ENCODE measurements around the gene LCN12.

Gene LCN12

DNA sequence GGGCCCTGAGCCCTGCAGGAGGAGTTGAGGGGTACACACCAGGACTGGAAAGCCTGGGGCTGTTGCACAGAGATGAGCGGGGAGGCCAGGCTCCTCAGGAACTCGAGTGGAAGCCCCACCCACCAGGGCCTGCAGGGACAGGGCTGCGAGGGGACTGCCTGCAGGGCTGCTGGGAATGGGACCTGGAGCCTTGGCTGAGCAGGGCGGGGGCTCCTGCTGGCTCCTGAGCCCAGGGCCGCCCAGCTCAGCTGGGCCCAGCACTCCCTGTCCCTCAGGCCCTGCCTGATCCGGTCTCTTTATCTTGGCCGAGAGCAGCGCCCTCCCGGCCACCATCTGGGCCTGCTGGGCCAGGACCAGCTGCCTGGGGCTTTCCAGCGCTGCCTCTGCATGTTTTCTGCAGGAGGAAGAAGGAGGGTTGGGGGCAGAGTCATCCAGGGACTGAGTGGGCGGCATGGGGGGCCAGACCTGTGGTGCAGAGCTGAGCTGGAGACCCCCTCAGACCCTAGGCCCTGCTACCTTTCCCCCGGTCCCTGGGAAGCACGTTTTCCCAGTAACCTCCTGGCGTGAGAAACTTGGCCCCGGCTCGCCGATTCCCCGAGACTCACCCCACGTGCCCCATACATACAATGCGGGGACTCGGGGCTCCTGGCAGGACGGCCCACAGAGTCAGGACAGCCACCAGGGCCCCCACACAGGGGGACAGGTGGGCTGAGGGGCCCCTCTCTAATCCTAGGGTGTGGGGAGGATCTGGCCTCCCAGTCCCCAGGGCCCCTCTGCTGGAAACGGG, 9.4 kb downstream of the LCN12 start:
- Histone ChIP-seq H3K4me1 (ENCODE audit: control insufficient read depth, insufficient read depth, low read length) (peaks cover 2% of the 10 kb centered on the region), H3K36me3 (ENCODE audit: control insufficient read depth in 2 of 2, insufficient read depth in 2 of 2, low read length in 2 of 2) (no peaks in the 10 kb centered on the region), H3K27ac (ENCODE audit: low read length) (no peak overlapping the region), H3K4me3 (ENCODE audit: low read length in 2 of 2) (no peak overlapping the region), H3K9me3 (ENCODE audit: control insufficient read depth in 2 of 2, low read length in 2 of 2) (no peaks in the 10 kb centered on the region), H3K27me3 (ENCODE audit: control insufficient read depth in 1 of 2, insufficient read depth in 2 of 2, low read length in 2 of 2) (peaks cover 0 to 3% of the 10 kb centered on the region in 2 donors), H3K9ac (ENCODE audit: low read length in 2 of 2) (no peak overlapping the region)

DNA sequence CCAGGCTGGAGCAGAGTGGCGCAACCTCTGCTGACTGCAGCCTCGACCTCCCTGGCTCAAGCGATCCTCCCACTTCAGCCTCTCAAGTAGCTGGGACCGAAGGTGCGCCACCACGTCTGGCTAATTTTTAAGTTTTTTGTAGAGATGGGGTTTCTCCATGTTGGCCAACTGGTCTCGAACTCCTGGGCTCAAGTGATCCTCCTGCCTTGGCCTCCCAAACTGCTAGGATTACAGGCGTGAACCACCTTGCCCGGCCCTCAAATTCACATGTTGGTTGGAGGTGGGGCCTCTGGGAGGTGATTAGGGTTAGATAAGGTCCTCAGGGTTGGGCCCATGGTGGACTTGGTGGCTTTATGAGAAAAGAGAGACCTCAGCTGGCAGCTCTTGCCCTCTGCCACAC, 10.1 kb downstream of the LCN12 start:
- Histone ChIP-seq H3K27ac (ENCODE audit: low read length) (no peak overlapping the region), H3K27me3 (ENCODE audit: control insufficient read depth in 1 of 2, insufficient read depth in 2 of 2, low read length in 2 of 2) (peaks cover 0 to 3% of the 10 kb centered on the region in 2 donors), H3K36me3 (ENCODE audit: control insufficient read depth in 2 of 2, insufficient read depth in 2 of 2, low read length in 2 of 2) (no peaks in the 10 kb centered on the region), H3K9ac (ENCODE audit: low read length in 2 of 2) (no peak overlapping the region), H3K4me3 (ENCODE audit: low read length in 2 of 2) (no peak overlapping the region), H3K9me3 (ENCODE audit: control insufficient read depth in 2 of 2, low read length in 2 of 2) (no peaks in the 10 kb centered on the region), H3K4me1 (ENCODE audit: control insufficient read depth, insufficient read depth, low read length) (peaks cover 2% of the 10 kb centered on the region)

GRCh38 chr9:136962701-136963248, 10.7 kb downstream of the LCN12 start:
- H3K36me3 ChIP-seq (ENCODE audit: control insufficient read depth in 2 of 2, insufficient read depth in 2 of 2, low read length in 2 of 2) = no peaks in the 10 kb centered on the region
- H3K4me3 ChIP-seq (ENCODE audit: low read length in 2 of 2) = no peak overlapping the region
- H3K9me3 ChIP-seq (ENCODE audit: control insufficient read depth in 2 of 2, low read length in 2 of 2) = no peaks in the 10 kb centered on the region
- H3K27me3 ChIP-seq (ENCODE audit: control insufficient read depth in 1 of 2, insufficient read depth in 2 of 2, low read length in 2 of 2) = peaks cover 0 to 3% of the 10 kb centered on the region in 2 donors
- no peak overlapping the region for H3K9ac ChIP-seq (ENCODE audit: low read length in 2 of 2)
- peaks cover 2% of the 10 kb centered on the region for H3K4me1 ChIP-seq (ENCODE audit: control insufficient read depth, insufficient read depth, low read length)
- no peak overlapping the region for H3K27ac ChIP-seq (ENCODE audit: low read length)

- H3K9ac ChIP-seq (ENCODE audit: low read length in 2 of 2) = no peak overlapping the region
- no peaks in the 10 kb centered on the region for H3K36me3 ChIP-seq (ENCODE audit: control insufficient read depth in 2 of 2, insufficient read depth in 2 of 2, low read length in 2 of 2)
- H3K9me3 ChIP-seq (ENCODE audit: control insufficient read depth in 2 of 2, low read length in 2 of 2) = no peaks in the 10 kb centered on the region
- peaks cover 0 to 3% of the 10 kb centered on the region in 2 donors for H3K27me3 ChIP-seq (ENCODE audit: control insufficient read depth in 1 of 2, insufficient read depth in 2 of 2, low read length in 2 of 2)
- H3K4me3 ChIP-seq (ENCODE audit: low read length in 2 of 2) = no peak overlapping the region
- H3K27ac ChIP-seq (ENCODE audit: low read length) = no peak overlapping the region
- H3K4me1 ChIP-seq (ENCODE audit: control insufficient read depth, insufficient read depth, low read length) = peaks cover 2% of the 10 kb centered on the region
Observed at GRCh38 chr9:136963341-136963740, 11.3 kb downstream of the LCN12 start.

- no peaks in the 10 kb centered on the region for H3K36me3 ChIP-seq (ENCODE audit: control insufficient read depth in 2 of 2, insufficient read depth in 2 of 2, low read length in 2 of 2)
- H3K4me1 ChIP-seq (ENCODE audit: control insufficient read depth, insufficient read depth, low read length) = peaks cover 3% of the 10 kb centered on the region
- no peak overlapping the region for H3K4me3 ChIP-seq (ENCODE audit: low read length in 2 of 2)
- no peak overlapping the region for H3K27ac ChIP-seq (ENCODE audit: low read length)
- no peak overlapping the region for H3K9ac ChIP-seq (ENCODE audit: low read length in 2 of 2)
- H3K27me3 ChIP-seq (ENCODE audit: control insufficient read depth in 1 of 2, insufficient read depth in 2 of 2, low read length in 2 of 2) = peaks cover 0 to 3% of the 10 kb centered on the region in 2 donors
- H3K9me3 ChIP-seq (ENCODE audit: control insufficient read depth in 2 of 2, low read length in 2 of 2) = no peaks in the 10 kb centered on the region
Observed at GRCh38 chr9:136963751-136964150, 11.7 kb downstream of the LCN12 start.

DNA sequence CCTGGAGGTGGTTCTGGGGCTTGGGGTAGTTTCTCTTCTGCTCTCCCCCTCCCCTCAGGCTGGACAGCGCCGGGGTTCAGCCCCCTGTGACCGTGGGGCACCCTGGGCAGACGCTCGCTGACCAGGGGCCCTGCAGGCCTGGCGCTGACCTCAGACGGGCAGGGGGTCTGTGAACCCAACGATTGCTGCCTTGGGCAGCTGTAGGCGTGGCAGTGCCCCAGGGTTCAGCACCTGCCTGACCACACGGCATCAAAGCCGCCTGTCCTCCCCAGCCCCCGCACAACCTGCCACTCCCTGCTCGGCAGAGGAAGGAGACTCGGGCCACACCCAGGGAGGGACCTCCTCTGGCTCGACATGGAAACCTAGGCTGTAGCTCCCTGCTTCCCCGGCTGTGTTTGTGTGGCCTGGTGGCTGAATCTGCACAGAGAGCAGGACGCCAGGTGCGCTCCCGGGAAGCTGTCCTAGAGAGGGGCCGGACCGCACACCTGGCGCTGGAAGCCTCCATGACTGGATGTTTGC, 12.2 kb downstream of the LCN12 start:
- Histone ChIP-seq H3K9me3 (ENCODE audit: control insufficient read depth in 2 of 2, low read length in 2 of 2) (no peaks in the 10 kb centered on the region), H3K4me1 (ENCODE audit: control insufficient read depth, insufficient read depth, low read length) (peaks cover 4% of the 10 kb centered on the region), H3K27me3 (ENCODE audit: control insufficient read depth in 1 of 2, insufficient read depth in 2 of 2, low read length in 2 of 2) (peaks cover 0 to 3% of the 10 kb centered on the region in 2 donors), H3K36me3 (ENCODE audit: control insufficient read depth in 2 of 2, insufficient read depth in 2 of 2, low read length in 2 of 2) (no peaks in the 10 kb centered on the region), H3K27ac (ENCODE audit: low read length) (no peak overlapping the region), H3K4me3 (ENCODE audit: low read length in 2 of 2) (no peak overlapping the region), H3K9ac (ENCODE audit: low read length in 2 of 2) (no peak overlapping the region)

- no peaks in the 10 kb centered on the region for H3K36me3 ChIP-seq (ENCODE audit: control insufficient read depth in 2 of 2, insufficient read depth in 2 of 2, low read length in 2 of 2)
- H3K27me3 ChIP-seq (ENCODE audit: control insufficient read depth in 1 of 2, insufficient read depth in 2 of 2, low read length in 2 of 2) = peaks cover 0 to 3% of the 10 kb centered on the region in 2 donors
- no peak overlapping the region for H3K27ac ChIP-seq (ENCODE audit: low read length)
- no peak overlapping the region for H3K4me3 ChIP-seq (ENCODE audit: low read length in 2 of 2)
- no peaks in the 10 kb centered on the region for H3K9me3 ChIP-seq (ENCODE audit: control insufficient read depth in 2 of 2, low read length in 2 of 2)
- H3K9ac ChIP-seq (ENCODE audit: low read length in 2 of 2) = no peak overlapping the region
- H3K4me1 ChIP-seq (ENCODE audit: control insufficient read depth, insufficient read depth, low read length) = peaks cover 4% of the 10 kb centered on the region
Observed at GRCh38 chr9:136964833-136965422, 12.9 kb downstream of the LCN12 start.

DNA sequence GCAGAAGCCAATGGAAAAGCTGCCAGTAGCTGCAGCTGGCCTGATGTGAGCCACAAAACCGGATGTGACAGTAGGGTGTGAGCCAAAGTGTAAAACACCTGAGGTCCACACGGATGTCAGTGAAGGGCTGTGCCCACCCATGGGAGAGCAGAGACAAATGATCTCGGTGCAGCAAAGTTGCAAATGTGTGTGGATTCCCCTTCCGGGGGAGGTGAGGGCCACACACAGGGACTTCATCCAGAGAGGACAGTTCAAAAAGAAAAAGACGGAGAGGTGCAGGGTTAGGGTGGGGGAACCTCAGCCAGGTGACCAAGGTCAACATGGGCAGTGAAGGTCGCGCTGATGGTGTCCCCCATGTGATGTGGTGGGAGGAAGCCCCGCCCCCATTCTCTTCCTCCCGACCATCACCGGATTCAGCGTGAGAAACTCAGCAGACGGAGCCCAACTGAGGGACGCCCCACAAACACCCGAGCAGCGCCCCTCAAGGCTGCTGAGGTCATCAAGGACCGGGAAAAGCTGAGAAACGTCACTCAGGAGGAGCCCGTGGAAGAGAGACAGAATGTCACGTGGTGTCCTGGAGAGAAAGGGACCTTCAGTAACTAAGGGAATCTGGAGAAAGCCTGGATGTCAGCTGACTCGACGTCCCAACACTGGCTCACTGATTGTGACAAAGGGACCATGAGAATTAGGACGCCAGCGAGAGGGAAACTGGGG, 13.9 kb downstream of the LCN12 start:
- H3K4me3 ChIP-seq (ENCODE audit: low read length in 2 of 2) = no peak overlapping the region
- peaks cover 4% of the 10 kb centered on the region for H3K4me1 ChIP-seq (ENCODE audit: control insufficient read depth, insufficient read depth, low read length)
- H3K9me3 ChIP-seq (ENCODE audit: control insufficient read depth in 2 of 2, low read length in 2 of 2) = no peaks in the 10 kb centered on the region
- H3K9ac ChIP-seq (ENCODE audit: low read length in 2 of 2) = no peak overlapping the region
- no peaks in the 10 kb centered on the region for H3K36me3 ChIP-seq (ENCODE audit: control insufficient read depth in 2 of 2, insufficient read depth in 2 of 2, low read length in 2 of 2)
- H3K27me3 ChIP-seq (ENCODE audit: control insufficient read depth in 1 of 2, insufficient read depth in 2 of 2, low read length in 2 of 2) = peaks cover 0 to 3% of the 10 kb centered on the region in 2 donors
- no peak overlapping the region for H3K27ac ChIP-seq (ENCODE audit: low read length)

DNA sequence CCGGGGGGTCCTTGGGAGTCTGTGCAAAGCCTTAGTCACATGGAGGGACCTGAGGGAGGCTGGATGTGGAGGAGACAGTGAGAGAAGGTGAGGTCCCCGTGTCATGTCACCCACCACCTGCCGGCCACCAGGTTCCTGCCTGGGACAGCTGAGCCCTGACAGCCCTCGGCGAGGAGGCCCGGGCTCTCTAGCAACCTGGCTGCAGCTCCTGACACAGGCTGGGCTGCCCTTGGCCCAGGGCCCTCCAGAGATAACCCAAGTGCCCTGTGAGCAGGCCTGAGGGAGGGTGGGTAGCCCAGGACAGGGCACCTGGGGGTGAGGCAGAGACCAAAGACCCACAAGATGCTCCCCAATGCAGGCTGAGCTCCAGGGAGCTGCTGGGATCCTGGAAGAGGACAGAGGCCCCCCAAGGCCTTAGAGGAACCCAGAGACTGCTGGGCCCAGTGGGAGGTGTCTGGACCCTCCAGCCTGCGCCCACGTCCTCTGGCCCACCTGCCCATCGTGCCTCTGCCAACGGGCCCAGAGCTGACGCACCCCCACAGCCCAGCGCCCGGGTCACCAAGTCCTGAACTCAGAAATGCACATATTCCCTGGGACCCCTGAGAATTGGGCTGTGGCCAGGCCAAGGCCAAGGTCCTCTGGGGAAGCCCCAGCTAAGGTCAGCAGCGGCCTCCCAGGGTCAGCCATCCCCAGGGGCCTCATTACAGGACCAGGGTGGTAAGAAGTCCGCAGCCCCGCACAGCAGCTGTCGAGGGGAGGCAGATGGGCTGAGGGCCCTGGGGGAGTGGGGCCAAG, 16.5 kb downstream of the LCN12 start:
- H3K9ac ChIP-seq (ENCODE audit: low read length in 2 of 2) = no peak overlapping the region
- peaks cover 2% of the 10 kb centered on the region for H3K4me1 ChIP-seq (ENCODE audit: control insufficient read depth, insufficient read depth, low read length)
- H3K27ac ChIP-seq (ENCODE audit: low read length) = no peak overlapping the region

GRCh38 chr9:136969150-136969549, 17.1 kb downstream of the LCN12 start:
- Histone ChIP-seq H3K27ac (ENCODE audit: low read length) (no peak overlapping the region), H3K4me1 (ENCODE audit: control insufficient read depth, insufficient read depth, low read length) (peaks cover 2% of the 10 kb centered on the region), H3K9ac (ENCODE audit: low read length in 2 of 2) (no peak overlapping the region), H3K9me3 (ENCODE audit: control insufficient read depth in 2 of 2, low read length in 2 of 2) (no peaks in the 10 kb centered on the region), H3K27me3 (ENCODE audit: control insufficient read depth in 1 of 2, insufficient read depth in 2 of 2, low read length in 2 of 2) (peaks cover 0 to 3% of the 10 kb centered on the region in 2 donors), H3K36me3 (ENCODE audit: control insufficient read depth in 2 of 2, insufficient read depth in 2 of 2, low read length in 2 of 2) (no peaks in the 10 kb centered on the region), H3K4me3 (ENCODE audit: low read length in 2 of 2) (no peak overlapping the region)

More for the DNA sequence above, 16.5 kb downstream of the LCN12 start:
- H3K4me3 ChIP-seq (ENCODE audit: low read length in 2 of 2) = no peak overlapping the region
- H3K27me3 ChIP-seq (ENCODE audit: control insufficient read depth in 1 of 2, insufficient read depth in 2 of 2, low read length in 2 of 2) = peaks cover 0 to 3% of the 10 kb centered on the region in 2 donors
- H3K9me3 ChIP-seq (ENCODE audit: control insufficient read depth in 2 of 2, low read length in 2 of 2) = no peaks in the 10 kb centered on the region
- no peaks in the 10 kb centered on the region for H3K36me3 ChIP-seq (ENCODE audit: control insufficient read depth in 2 of 2, insufficient read depth in 2 of 2, low read length in 2 of 2)

Data from stomach smooth muscle (tissue), 2 donors.